OCI-LY1 (cell line): ENCODE data around the gene PI4K2B.
"Not testable (repeated sequence)": the region's sequence is repeated elsewhere in the genome, so short reads cannot be mapped to it uniquely, and the experiment has no call there.

Source experiments
- H2AFZ ChIP-seq: fragments of 200-600 bp; sonication (generic), shearing (Covaris generic); 2 replicates; pipeline ENCODE4 v1.6.0; 2014; ENCODE audit warnings: antibody characterized with exemption, mild to moderate bottlenecking, low read length
- H3F3A ChIP-seq: fragments of 200-600 bp; sonication (generic), shearing (Covaris generic); 2 replicates; pipeline ENCODE4 v1.6.0; 2014; ENCODE audit warnings: mild to moderate bottlenecking, antibody characterized with exemption, low read length, moderate library complexity; ENCODE audit not compliant: insufficient read depth
- H3K27ac ChIP-seq: fragments of 200-600 bp; sonication (generic); 2 replicates; pipeline ENCODE4 v1.5.1; 2014; ENCODE audit warnings: low read length, mixed run types, mild to moderate bottlenecking, low read depth; ENCODE audit not compliant: poor library complexity, severe bottlenecking
- H3K27me3 ChIP-seq: fragments of 200-600 bp; sonication (generic); 2 replicates; pipeline ENCODE4 v1.6.0; 2014; ENCODE audit warnings: antibody characterized with exemption, mild to moderate bottlenecking, low read length, moderate library complexity; ENCODE audit not compliant: insufficient read depth
- H3K36me3 ChIP-seq: fragments of 200-600 bp; sonication (generic); 2 replicates; pipeline ENCODE4 v1.6.1; 2014; ENCODE audit warnings: mild to moderate bottlenecking, antibody characterized with exemption, low read length, moderate library complexity, mixed read lengths; ENCODE audit not compliant: insufficient read depth
- H3K4me1 ChIP-seq: fragments of 200-600 bp; sonication (generic); 2 replicates; pipeline ENCODE4 v1.5.1; 2014; ENCODE audit warnings: mild to moderate bottlenecking, low read length, moderate library complexity; ENCODE audit not compliant: insufficient read depth, severe bottlenecking
- H3K4me2 ChIP-seq: fragments of 200-600 bp; sonication (generic), shearing (Covaris generic); 2 replicates; pipeline ENCODE4 v1.6.1; 2014; ENCODE audit warnings: low read length
- H3K4me3 ChIP-seq: fragments of 200-600 bp; sonication (generic); 2 replicates; pipeline ENCODE4 v1.5.1; 2014; ENCODE audit warnings: low read length, low read depth, mild to moderate bottlenecking, mixed read lengths; ENCODE audit not compliant: poor library complexity, severe bottlenecking
- H3K79me2 ChIP-seq: fragments of 200-600 bp; shearing (Covaris generic); 2 replicates; pipeline ENCODE4 v1.6.1; 2016; ENCODE audit warnings: mixed run types, low read length, mixed read lengths; ENCODE audit not compliant: insufficient read depth
- H3K9ac ChIP-seq: fragments of 200-600 bp; sonication (generic), shearing (Covaris generic); 2 replicates; pipeline ENCODE4 v1.6.1; 2014; ENCODE audit warnings: mild to moderate bottlenecking, low read length, mixed read lengths
- H3K9me2 ChIP-seq: fragments of 200-600 bp; sonication (generic), shearing (Covaris generic); 2 replicates; pipeline ENCODE4 v1.6.1; 2014; ENCODE audit warnings: low read depth, mild to moderate bottlenecking, low read length, mixed read lengths
- H3K9me3 ChIP-seq: fragments of 200-600 bp; shearing (Covaris generic); 2 replicates; pipeline ENCODE4 v1.6.1; 2014; ENCODE audit warnings: low read length, mixed read lengths
- H4K20me1 ChIP-seq: fragments of 200-600 bp; sonication (generic), shearing (Covaris generic); 2 replicates; pipeline ENCODE4 v1.6.0; 2016; ENCODE audit warnings: mild to moderate bottlenecking, low read length; ENCODE audit not compliant: insufficient read depth
- EZH2 ChIP-seq: fragments of 200-600 bp; sonication (generic), shearing (Covaris generic); IDR thresholded peaks from 2 replicates; pipeline ENCODE4 v1.8.0; 2017; ENCODE audit warnings: borderline replicate concordance, mixed run types, mild to moderate bottlenecking, antibody characterized with exemption, low read length, moderate library complexity, mixed read lengths
- TF ChIP-seq, protein P1 (sequence below): fragments of 200-600 bp; sonication (generic), shearing (Covaris generic); IDR thresholded peaks from 2 replicates; pipeline ENCODE4 v1.5.1; 2017; ENCODE audit warnings: mild to moderate bottlenecking, antibody characterized with exemption, low read length, moderate library complexity, mixed read lengths

PI4K2B gene

DNA sequence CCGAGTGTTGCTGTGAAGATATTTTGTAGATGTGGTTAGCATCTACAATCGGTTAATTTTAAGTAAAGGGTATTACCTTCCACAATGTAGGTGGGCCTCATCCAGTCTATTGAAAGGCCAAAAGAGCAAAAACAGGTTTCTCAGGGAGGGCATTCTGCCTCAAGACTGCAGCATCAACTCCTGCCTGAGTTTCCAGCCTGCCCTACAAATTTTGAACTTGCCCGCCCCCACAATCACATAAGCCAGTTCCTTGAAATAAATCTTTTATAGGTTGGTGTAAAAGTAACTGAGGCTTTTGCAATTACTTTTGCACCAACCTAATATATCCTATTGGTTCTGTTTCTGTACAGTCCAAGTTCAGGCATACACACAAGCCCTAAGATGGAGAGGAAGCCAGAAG is 22.1 kb upstream of the PI4K2B start:
- TF ChIP-seq, protein P1, sequence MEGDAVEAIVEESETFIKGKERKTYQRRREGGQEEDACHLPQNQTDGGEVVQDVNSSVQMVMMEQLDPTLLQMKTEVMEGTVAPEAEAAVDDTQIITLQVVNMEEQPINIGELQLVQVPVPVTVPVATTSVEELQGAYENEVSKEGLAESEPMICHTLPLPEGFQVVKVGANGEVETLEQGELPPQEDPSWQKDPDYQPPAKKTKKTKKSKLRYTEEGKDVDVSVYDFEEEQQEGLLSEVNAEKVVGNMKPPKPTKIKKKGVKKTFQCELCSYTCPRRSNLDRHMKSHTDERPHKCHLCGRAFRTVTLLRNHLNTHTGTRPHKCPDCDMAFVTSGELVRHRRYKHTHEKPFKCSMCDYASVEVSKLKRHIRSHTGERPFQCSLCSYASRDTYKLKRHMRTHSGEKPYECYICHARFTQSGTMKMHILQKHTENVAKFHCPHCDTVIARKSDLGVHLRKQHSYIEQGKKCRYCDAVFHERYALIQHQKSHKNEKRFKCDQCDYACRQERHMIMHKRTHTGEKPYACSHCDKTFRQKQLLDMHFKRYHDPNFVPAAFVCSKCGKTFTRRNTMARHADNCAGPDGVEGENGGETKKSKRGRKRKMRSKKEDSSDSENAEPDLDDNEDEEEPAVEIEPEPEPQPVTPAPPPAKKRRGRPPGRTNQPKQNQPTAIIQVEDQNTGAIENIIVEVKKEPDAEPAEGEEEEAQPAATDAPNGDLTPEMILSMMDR: no peak
- TF ChIP-seq EZH2: no peak
- Histone ChIP-seq H3K9me3 (no peaks in the 10 kb centered on the region), H3K79me2 (no peaks in the 10 kb centered on the region), H3K36me3 (no peaks in the 10 kb centered on the region), H3K4me1 (no peaks in the 10 kb centered on the region), H3K9me2 (no peaks in the 10 kb centered on the region), H3K27me3 (no peaks in the 10 kb centered on the region), H3K4me3 (no peak overlapping the region), H3K27ac (no peak overlapping the region), H4K20me1 (no peaks in the 10 kb centered on the region), H3F3A (no peaks in the 10 kb centered on the region), H2AFZ (no peak overlapping the region), H3K9ac (no peak overlapping the region), H3K4me2 (no peak overlapping the region)

DNA sequence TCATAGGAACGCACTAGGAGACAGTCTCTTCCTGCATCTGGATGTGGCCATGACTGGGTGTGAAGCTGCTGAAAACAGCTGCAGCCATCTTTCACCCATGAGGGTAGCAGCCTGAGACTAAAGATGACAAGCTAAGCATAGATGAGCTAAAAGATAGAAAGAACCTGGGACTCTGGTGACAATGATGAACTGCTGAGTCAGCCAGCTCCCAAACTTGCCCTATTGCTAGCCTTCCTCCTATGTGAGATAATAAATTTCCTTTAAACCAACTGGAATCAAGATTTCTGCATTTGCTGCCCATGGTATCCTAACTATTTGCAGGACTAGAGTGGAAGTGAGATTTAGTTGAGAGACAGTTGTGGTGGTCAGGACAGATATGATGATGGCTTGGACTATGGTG is 21.0 kb upstream of the PI4K2B start:
- Histone ChIP-seq H3F3A (no peaks in the 10 kb centered on the region), H4K20me1 (no peaks in the 10 kb centered on the region), H3K4me1 (no peaks in the 10 kb centered on the region), H3K27ac (no peak overlapping the region), H2AFZ (no peak overlapping the region), H3K27me3 (no peaks in the 10 kb centered on the region), H3K4me2 (no peak overlapping the region), H3K4me3 (no peak overlapping the region), H3K9me2 (no peaks in the 10 kb centered on the region), H3K79me2 (no peaks in the 10 kb centered on the region), H3K9ac (no peak overlapping the region), H3K9me3 (no peaks in the 10 kb centered on the region), H3K36me3 (no peaks in the 10 kb centered on the region)
- TF ChIP-seq EZH2: no peak
- TF ChIP-seq, protein P1: no peak

DNA sequence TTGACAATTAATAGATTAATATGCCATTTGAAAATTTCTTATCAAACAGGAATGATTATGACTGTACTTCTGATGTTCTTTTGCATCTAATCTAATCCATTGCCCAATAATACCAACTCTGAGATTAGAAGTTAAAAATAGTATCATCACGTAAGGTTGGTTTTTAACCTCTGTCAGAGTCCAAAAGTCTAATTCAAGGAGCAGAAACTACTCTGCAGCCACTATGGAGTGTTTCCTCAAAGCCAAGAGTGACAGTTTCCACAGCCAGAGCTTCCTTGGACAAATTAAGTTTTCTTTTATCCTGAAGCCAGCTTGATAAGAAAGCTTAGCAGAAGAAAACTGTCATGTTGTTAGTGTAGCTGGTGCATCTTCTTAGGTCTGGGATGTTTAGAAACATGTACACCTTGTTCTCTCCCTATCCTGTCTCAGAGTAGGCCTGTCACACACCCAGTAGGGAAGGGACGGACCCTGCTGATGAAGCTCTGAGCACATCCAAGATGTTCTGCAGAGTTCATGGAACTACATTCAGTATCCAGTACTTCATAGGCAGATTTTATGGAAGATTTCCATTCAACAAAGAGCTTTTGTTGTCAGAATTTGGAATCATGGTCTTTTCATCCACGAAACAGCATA is 20.4 kb upstream of the PI4K2B start:
- H3K9me2 ChIP-seq: no peaks in the 10 kb centered on the region
- H3F3A ChIP-seq: no peaks in the 10 kb centered on the region
- no peaks in the 10 kb centered on the region for H3K9me3 ChIP-seq
- no peaks in the 10 kb centered on the region for H3K36me3 ChIP-seq
- no peaks in the 10 kb centered on the region for H4K20me1 ChIP-seq
- no peak overlapping the region for H3K9ac ChIP-seq
- no peak overlapping the region for H2AFZ ChIP-seq
- no peak overlapping the region for H3K27ac ChIP-seq
- no peaks in the 10 kb centered on the region for H3K27me3 ChIP-seq
- no peaks in the 10 kb centered on the region for H3K79me2 ChIP-seq
- no peak for TF ChIP-seq EZH2
- TF ChIP-seq, protein P1: no peak
- H3K4me1 ChIP-seq: no peaks in the 10 kb centered on the region
- H3K4me2 ChIP-seq: no peak overlapping the region
- H3K4me3 ChIP-seq: no peak overlapping the region

DNA sequence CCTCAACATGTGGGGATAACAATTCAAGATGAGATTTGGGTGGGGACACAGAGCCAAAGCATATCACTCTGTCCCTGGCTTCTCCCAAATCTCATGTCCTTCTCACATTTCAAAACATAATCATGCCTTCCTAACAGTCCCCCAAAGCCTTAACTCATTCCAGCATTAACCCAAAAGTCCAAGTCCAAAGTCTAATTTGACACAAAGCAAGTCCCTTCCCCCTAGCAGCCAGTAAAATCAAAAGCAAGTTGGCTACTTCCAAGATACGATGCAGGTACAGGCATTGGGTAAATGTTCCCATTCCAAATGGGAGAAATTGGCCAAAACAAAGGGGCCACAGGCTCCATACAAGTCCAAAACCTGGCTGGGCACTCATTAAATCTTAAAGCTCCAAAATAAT is 19.1 kb upstream of the PI4K2B start:
- not testable (repeated sequence) for H3K27me3 ChIP-seq, H3K36me3 ChIP-seq, H3K4me3 ChIP-seq, H3K4me1 ChIP-seq, H4K20me1 ChIP-seq, H3K9me2 ChIP-seq, H3K79me2 ChIP-seq, H3K9ac ChIP-seq, H2AFZ ChIP-seq, H3F3A ChIP-seq, H3K4me2 ChIP-seq, H3K9me3 ChIP-seq, H3K27ac ChIP-seq
